HG03066 (cell line): ENCODE results near the gene DNAJC11.
"Not testable (repeated sequence)": the region's sequence is repeated elsewhere in the genome, so short reads cannot be mapped to it uniquely, and the experiment has no call there.

Experiments used
- ATAC-seq: cut with Tn5 transposase; IDR thresholded peaks from one replicate; pipeline ENCODE4 v1.9.1; 2021; ENCODE audit warnings: low read depth; ENCODE audit not compliant: unreplicated experiment

DNAJC11 gene

DNA sequence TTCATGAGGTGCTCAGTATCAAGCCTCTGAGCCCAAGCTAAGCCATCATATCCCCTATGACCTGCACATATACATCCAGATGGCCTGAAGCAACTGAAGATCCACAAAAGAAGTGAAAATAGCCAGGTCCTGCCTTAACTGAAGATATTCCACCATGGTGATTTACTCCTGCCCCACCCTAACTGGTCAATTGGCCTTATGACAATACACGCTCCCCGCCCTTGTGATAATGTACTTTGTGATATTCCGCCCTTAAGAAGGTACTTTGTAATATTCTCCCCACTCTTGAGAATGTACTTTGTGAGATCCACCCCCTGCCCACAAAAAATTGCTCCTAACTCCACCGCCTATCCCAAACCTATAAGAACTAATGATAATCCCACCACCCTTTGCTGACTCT lies 1.7 kb downstream of the DNAJC11 start:
- ATAC-seq: not testable (repeated sequence)

GRCh38 chr1:6695868-6696267 lies 5.7 kb downstream of the DNAJC11 start:
- no peak for ATAC-seq

DNA sequence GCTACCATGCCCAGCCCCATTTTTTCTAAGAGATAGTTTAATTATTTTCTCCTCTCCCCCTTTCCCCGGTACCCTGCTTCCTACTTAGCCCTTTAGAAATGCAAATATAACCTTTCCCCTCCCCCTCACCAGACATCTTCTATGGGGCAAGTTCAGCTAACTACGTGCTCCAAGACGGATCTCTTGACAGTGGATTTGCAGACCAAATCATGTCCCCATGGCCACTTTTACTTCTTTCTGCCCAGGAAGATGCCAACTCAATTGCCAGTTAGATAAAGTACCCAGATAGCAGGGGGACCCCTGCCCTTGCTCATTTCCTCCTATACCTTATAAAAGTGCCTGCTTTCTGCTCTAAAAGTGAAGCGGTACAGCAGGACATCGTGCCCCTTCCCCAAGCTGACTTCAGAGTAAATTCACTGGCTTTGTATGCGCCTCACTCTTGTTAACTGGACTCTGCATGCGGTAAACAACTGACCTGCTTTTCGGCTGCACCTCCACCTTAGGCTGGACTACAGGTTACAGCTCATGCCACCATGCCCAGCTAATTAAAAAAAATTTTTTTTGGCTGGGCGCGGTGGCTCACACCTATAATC lies 7.4 kb downstream of the DNAJC11 start:
- no peak for ATAC-seq

GRCh38 chr1:6692956-6693355 lies 8.7 kb downstream of the DNAJC11 start:
- no peak for ATAC-seq

DNA sequence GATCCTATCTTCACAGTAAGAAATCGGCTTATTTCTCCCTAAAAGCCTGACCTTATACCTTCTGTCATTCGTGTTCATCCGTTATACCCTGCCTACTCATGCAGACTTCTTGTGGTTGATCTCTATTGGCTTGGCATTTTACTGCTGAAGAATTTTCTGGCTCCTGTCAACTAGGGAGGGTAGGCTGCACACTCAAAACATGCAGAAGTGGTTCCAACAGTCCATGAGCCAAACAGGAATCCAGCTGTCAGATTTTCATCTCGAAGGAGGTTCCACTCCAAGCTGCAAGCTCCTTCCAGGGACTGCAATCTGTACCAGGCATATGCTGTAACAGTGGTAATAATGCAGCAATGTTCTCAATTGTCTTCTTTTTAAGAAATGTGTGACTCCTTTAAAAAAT lies 10.1 kb downstream of the DNAJC11 start:
- no peak for ATAC-seq

- no peak for ATAC-seq
Measured at GRCh38 chr1:6690186-6690585, 11.4 kb downstream of the DNAJC11 start.

DNA sequence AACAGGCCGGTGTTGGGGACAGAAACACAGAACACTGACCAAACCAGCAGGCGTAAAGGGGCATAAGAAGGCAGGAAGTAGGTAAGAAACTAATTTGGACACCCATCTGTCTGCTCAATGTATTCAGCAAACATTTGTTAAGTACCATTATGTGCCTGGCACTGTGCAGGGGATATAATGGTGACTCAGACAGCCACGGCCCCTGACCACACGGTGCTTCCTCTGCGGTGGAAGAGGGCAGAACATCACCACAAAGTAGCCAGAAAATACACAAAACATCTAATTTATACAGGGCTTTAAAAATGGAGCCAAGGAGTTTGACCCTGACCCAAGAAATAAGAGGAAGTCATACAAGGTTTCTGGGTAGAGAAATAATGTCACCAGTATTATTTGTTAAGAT lies 12.9 kb downstream of the DNAJC11 start:
- ATAC-seq: no peak

DNA sequence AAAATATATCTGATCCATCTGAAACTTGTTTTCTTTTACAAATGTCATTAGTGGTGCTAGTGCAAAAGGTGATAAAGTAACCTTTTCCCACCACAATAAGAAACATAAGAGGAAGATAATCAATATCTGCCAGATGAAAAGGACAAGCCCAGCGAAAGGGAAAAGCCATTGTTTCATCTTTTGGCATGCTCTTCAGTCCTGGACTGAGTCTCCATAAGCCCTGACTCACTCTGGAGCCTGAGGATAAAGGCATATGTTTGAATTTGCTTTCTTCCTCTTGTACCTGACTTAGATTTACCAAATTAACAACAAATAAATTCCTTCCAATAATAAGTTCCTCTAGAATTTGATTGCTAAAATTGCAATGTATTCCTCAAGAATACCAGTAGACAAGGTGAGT lies 13.6 kb downstream of the DNAJC11 start:
- ATAC-seq: no peak

DNA sequence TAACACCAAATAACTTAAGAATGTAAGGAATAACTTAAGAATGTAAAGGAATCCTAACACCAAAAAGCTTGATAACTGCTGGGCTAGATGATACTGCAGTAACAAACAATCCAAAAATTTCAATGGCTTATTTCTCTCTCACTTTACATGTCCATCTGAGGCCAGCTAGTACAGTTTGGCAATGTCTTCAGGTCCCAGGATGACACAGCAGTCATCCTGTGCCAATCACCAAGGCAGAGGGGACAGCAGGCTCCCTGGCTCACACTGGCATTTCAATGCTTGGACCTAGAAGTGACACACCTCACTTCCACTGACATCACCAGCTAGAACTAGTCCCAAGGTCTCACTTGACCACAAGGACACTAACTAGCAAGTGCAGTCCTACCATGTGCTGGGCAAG lies 15.3 kb downstream of the DNAJC11 start:
- no peak for ATAC-seq

DNA sequence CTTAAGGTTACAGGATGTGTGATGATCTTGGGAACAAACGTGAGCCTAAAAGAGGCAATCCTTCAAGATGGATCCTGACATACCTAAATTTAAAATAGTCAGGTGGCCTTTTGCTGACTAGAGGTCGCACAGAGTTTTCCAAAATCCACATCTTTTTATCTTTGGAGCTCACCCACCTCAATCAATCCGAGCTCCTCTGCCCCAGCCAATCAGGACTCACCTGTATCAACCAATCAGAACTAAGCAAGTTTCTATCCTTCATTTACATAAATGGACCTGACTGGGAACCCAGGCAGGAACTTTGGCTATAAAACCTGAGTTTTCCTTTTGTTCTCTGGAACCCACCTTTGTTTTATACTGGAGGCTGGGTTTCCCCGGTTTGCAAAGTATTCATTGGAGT lies 16.2 kb downstream of the DNAJC11 start:
- no peak for ATAC-seq

GRCh38 chr1:6683434-6683833 lies 18.2 kb downstream of the DNAJC11 start:
- no peak for ATAC-seq

DNA sequence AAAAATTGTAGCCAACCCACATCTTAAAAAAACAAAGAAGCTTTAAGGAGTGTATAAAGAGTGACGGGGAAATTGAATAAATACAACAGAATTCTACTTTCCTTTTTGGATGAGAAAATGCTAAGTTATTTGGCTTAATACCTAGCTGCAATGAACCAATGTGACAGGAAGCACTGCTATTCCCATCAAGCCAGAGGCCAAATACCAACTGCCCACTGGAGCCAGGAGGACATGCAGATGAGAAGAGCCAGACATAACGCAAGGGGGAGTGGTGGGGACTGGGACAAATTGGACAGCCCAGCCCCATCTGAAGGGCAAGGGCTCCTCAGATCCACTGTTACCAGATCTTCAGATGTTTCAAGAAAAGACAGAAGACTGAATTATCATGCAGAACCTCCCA lies 25.7 kb downstream of the DNAJC11 start:
- ATAC-seq: no peak

DNA sequence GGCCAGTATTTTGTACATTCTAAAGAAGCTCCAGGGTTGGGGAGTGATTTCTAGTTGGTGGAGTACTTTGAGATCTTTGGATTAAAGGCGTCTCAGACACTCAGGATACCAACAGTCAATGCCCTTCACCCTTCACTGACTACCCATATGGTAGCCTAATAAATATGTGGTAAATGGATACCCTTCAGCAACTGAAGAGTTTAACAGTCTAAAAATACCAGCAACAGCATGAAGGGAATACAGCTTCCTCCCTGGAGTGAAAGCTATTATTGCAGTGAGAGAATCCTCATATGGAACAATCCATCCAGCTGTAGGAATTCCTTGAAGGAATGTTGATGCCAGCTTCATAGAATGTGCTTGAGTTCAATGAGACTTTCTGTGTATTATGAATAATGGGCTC lies 26.8 kb downstream of the DNAJC11 start:
- no peak for ATAC-seq

DNA sequence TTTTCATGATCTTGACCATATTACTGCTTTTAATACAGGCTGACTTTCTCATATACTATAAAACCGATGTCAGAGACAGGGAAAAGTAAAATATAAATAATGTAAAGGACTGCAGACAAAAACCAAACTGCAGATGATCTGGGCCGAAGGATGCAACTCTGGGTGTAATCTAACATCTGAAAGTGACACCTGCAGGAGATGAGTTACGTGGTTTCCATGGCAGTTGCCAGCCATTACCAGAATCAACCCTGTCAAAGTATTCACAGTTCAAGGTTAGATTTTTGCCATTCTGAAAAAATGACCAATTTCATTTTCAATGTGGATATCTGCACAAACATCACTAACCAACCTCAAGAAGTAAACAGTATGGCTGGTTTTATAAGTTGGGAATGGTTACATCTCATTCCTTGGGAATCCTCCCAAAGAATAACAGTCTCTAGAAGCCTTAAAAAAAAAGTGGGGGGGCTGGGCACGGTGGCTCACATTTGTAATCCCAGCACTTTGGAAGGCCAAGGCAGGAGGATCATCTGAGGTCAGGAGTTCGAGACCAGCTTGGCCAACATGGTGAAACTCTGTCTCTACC lies 27.7 kb downstream of the DNAJC11 start:
- ATAC-seq: no peak

- no peak for ATAC-seq
Measured at GRCh38 chr1:6672558-6672957, 29.1 kb downstream of the DNAJC11 start.

DNA sequence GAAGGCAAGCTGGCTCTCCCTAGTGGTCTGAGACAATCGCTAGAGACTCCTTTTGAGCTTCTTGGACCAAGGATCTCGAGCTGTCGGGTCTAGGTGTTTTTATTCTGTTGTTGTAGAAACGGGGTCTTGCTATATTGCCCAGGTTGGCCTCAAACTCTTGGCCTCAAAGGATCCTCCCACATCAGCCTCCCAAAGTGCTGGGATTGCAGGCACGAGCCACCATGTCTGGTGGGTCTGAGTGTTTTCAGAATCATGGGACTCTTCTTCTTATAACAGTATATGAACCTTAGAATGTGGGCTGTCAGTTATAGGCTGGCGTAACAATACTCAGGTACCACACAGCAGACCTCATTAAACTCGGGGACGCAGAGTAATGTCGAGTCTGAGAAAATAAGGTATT lies 33.1 kb downstream of the DNAJC11 start:
- ATAC-seq: no peak

DNA sequence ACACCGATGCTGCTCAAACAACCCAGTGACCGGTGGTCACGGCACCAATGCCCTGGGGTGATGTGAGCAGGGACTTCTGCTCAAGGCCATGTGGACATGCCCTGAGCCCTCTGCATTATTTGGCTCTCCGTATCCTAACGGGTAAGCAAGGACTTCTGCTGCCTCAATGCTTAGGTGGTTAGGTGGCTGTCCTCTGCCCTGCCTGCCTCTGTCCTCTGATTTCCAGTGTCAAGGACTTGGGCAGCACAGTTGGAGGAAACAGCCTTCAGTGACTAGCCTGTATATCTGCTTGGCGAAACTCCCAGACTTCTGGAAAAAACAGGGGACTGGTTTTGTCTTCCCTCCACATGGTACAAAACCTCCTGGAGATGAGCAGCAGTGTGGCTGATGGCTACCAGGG lies 34.5 kb downstream of the DNAJC11 start:
- ATAC-seq: no peak

- no peak for ATAC-seq
Measured at GRCh38 chr1:6666696-6667095, 34.9 kb downstream of the DNAJC11 start.

- ATAC-seq: not testable (repeated sequence)
Measured at GRCh38 chr1:6662468-6662867, 39.1 kb downstream of the DNAJC11 start.

DNA sequence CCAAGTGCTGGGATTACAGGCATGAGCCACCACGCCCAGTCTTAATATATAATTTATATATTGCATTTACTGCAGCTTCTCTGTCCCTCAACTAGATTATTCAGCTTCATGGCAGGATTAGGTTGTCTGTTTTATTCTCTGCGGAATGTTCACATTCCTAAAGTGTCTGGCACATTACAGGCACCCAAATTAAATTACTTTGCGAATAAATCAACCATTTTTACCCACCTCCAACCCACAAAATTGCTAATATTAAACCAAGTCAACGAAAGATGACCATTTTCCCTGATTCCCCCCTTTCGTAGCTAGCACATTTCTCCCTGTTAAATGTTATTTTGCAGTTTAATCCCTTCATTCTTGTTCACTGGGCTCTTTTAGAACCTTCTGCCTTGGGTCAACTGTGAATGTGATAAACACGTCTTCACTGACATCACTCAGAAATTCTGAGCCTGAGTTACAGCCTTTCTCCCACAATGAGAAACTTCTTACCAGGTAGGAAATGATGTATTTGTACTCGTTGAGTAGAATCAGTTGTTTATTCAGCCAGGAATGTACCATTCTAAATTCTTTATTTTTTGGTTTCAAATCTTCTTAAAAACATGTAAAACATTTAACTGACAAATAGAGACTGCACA lies 41.1 kb downstream of the DNAJC11 start:
- ATAC-seq: no peak

GRCh38 chr1:6658359-6659060 lies 43.1 kb downstream of the DNAJC11 start:
- ATAC-seq: no peak

- no peak for ATAC-seq
Measured at GRCh38 chr1:6657138-6657537, 44.5 kb downstream of the DNAJC11 start.
